COR-L47 (cell line): ENCODE data around the gene RPL9.
"Not testable (repeated sequence)": the region's sequence is repeated elsewhere in the genome, so short reads cannot be mapped to it uniquely, and the experiment has no call there.

Source experiments
- DNase-seq: peaks from one replicate; lab custom pipeline; 2025; lab: John Stamatoyannopoulos, UW

RPL9 gene

DNA sequence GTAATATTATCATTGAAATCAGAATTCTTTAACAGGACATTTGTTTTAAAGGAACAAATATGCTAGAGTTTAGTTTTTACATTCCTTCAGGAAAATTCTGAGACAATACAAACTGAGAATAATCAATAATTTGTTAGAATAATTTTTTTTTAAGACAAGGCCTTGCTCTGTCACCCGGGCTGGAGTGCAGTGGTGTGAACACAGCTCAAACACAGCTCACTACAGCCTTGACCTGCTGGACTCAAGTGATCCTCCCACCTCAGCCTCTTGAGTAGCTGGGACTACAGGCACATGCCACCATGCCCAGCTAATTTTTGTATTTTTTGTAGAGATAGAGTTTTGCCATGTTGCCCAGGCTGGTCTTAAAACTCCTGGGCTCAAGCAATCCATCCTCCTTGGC is 33.4 kb downstream of the RPL9 start:
- not testable (repeated sequence) for DNase-seq

DNA sequence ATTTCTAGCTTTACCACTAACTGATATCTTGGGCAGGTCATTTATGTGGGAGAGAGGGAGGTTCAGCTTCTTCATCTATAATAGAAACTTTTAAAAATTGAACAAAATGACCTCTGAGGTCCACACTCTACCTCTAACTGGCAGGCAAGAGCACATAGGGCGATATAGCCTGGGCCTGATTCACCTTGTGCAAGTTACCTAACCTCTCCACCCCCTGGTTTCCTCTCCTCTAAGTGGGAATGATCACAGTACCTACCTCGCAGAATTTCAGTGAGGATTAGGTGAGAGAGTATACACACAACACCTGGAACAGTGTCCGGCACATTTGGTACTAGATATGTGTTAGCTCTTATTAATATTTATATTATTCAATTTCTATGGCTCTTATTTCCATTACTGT is 36.5 kb downstream of the RPL9 start:
- no peak for DNase-seq

DNA sequence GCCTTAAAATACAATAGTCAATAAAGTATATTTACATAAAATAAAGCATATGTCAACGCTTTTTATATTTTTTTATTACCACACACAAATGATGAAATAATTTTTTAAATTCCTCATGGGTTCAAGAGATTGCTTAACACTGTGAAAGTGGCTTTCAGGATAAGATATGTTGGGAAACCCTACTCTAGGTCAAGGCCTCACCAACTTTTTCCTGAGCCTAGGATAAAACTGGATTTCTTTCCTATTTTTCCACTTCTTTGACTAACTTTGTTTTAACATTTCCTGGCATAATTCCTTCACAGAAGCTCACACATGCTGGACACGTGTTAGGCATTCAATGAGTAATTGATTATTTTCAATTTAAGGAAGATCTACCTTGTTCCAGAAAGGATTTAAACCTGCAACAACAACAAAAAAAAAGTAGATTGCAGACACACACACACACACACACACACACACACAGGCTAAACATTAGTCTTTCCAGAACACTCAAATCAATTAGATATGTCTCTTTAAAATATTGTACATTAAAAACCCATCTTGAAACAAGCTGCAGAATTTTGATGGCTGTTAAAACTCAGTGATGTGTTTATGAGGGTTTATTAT is 42.9 kb downstream of the RPL9 start:
- DNase-seq: no peak

DNA sequence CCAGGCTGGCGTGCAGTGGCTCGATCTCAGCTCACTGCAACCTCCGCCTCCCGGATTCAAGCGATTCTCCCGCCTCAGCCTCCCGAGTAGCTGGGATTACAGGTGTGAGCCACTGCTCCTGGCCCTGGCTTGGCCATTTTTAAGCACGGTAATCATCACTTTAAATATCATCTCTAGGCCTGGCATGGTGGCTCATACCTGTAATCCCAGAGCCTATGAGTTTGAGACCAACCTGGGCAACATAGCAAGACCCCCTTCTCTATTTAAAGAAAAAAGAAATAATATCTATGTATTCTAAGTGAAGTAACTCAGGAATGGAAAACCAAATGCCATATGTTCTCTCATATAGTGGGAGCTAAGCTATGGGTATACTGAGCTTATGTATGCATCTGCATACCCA is 47.2 kb downstream of the RPL9 start:
- DNase-seq: not testable (repeated sequence)

DNA sequence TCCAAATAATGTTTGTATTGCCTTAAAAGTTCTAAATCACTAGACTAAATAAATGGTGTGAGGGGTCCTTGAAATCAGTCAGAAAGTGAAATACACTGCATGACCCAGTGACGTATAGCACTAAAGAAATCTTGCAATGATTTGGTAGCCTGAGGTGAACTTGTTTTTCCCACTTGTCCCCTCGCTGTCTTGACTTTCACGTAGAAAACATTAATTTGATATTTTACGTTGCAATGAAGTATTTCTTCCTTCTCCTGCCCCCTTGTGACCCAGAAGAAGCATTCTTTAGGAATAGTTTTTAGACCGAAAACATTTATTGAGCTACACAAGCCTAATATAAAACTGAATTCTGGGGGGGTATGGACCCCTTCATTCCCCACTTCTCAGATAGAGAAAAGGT is 48.3 kb downstream of the RPL9 start:
- no peak for DNase-seq

DNA sequence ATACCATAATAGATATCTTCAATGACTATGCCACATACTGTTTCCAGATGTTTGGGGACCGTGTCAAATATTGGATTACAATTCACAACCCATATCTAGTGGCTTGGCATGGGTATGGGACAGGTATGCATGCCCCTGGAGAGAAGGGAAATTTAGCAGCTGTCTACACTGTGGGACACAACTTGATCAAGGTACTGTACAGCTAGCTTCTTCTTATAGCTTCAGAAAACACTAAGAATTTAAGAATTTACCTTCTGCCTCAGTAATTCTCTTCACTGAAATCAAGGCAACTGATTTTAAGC is 51.2 kb downstream of the RPL9 start:
- DNase-seq: no peak

DNA sequence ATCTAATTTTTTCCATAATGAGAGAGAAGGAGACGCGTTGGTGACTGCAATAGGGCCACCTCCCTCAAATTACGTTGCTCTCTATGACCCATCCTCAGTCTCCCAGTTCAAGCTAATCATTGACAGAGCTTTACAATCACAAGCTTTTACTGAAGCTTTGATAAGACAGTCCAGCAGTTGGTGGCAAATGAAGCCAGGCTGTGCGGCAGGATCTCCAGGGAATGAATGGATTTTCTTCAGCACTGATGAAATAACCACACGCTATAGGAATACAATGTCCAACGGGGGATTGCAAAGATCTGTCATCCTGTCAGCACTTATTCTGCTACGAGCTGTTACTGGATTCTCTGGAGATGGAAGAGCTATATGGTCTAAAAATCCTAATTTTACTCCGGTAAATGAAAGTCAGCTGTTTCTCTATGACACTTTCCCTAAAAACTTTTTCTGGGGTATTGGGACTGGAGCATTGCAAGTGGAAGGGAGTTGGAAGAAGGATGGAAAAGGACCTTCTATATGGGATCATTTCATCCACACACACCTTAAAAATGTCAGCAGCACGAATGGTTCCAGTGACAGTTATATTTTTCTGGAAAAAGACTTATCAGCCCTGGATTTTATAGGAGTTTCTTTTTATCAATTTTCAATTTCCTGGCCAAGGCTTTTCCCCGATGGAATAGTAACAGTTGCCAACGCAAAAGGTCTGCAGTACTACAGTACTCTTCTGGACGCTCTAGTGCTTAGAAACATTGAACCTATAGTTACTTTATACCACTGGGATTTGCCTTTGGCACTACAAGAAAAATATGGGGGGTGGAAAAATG is 51.7 kb downstream of the RPL9 start, which contains the start of gene KLB:
TSS of gene KLB (plus strand) at position 168 of the 821 bp plus-strand sequence. CDS start at position 188, 20 bp downstream.
- DNase-seq: no peak
